Neural progenitor cell (in vitro differentiated cells): ENCODE measurements around the gene ANK3. TPM values are rescaled to one million over a fixed set of nuclear protein-coding genes. Genes with fewer than 3 reads are reported as not detected.

Experiments used
- DNase-seq: peaks from one replicate; pipeline ENCODE4 v3.0.0-alpha.2; 2016; ENCODE audit warnings: low spot score
- H2AFZ ChIP-seq: fragments of 200-600 bp; sonication (generic); replicated peaks from 2 replicates; pipeline ENCODE4 v1.6.1; 2016; ENCODE audit warnings: antibody characterized with exemption
- H3F3A ChIP-seq: fragments of 200-600 bp; sonication (generic); 2 replicates; pipeline ENCODE4 v1.6.1; 2016; ENCODE audit warnings: antibody characterized with exemption, low read depth
- H3K27ac ChIP-seq: fragments of 200-600 bp; sonication (generic); 2 replicates; pipeline ENCODE4 v1.5.1; 2016; ENCODE audit warnings: mild to moderate bottlenecking
- H3K27me3 ChIP-seq: fragments of 200-600 bp; sonication (generic); 2 replicates; pipeline ENCODE4 v1.6.1; 2016; ENCODE audit warnings: mild to moderate bottlenecking, moderate library complexity
- H3K36me3 ChIP-seq: fragments of 200-600 bp; sonication (generic); 2 replicates; pipeline ENCODE4 v1.5.1; 2016
- H3K4me1 ChIP-seq: fragments of 200-600 bp; sonication (generic); 2 replicates; pipeline ENCODE4 v1.6.1; 2016; ENCODE audit warnings: mixed run types
- H3K4me2 ChIP-seq: fragments of 200-600 bp; sonication (generic); 2 replicates; pipeline ENCODE4 v1.6.1; 2016
- H3K4me3 ChIP-seq: fragments of 200-600 bp; sonication (generic); 2 replicates; pipeline ENCODE4 v1.5.1; 2016
- H3K79me2 ChIP-seq: fragments of 200-600 bp; sonication (generic); 2 replicates; pipeline ENCODE4 v1.6.1; 2016; ENCODE audit warnings: low read depth
- H3K9ac ChIP-seq: fragments of 200-600 bp; sonication (generic); 2 replicates; pipeline ENCODE4 v1.6.1; 2016
- H3K9me3 ChIP-seq: fragments of 200-600 bp; sonication (generic); 2 replicates; pipeline ENCODE4 v1.5.1; 2016; ENCODE audit warnings: low read depth
- H4K20me1 ChIP-seq: fragments of 200-600 bp; sonication (generic); 2 replicates; pipeline ENCODE4 v1.6.1; 2016; ENCODE audit warnings: low read depth
- H3K27ac Mint-ChIP-seq: 3 replicates; pipeline ENCODE4 v1.8.0; 2021; ENCODE audit warnings: mixed read lengths
- H3K27me3 Mint-ChIP-seq: 2 replicates; pipeline ENCODE4 v1.8.0; 2022; ENCODE audit warnings: low read depth, mild to moderate bottlenecking, inconsistent platforms, moderate library complexity, mixed read lengths; ENCODE audit not compliant: insufficient read depth
- H3K36me3 Mint-ChIP-seq: 3 replicates; pipeline ENCODE4 v1.8.0; 2021; ENCODE audit warnings: mixed read lengths
- H3K4me1 Mint-ChIP-seq: 3 replicates; pipeline ENCODE4 v1.8.0; 2021; ENCODE audit warnings: mixed read lengths
- H3K4me3 Mint-ChIP-seq: 3 replicates; pipeline ENCODE4 v1.8.0; 2021; ENCODE audit warnings: mild to moderate bottlenecking, moderate library complexity, mixed read lengths
- H3K9me3 Mint-ChIP-seq: 3 replicates; pipeline ENCODE4 v1.8.0; 2020; ENCODE audit warnings: mixed read lengths
- EZH2 ChIP-seq: fragments of 200-600 bp; sonication (generic); IDR thresholded peaks from 2 replicates; pipeline ENCODE4 v1.6.1; 2017; ENCODE audit warnings: antibody characterized with exemption, mild to moderate bottlenecking, moderate library complexity
- EZH2phosphoT487 ChIP-seq: fragments of 200-600 bp; sonication (generic); IDR thresholded peaks from 2 replicates; pipeline ENCODE4 v1.6.1; 2017; ENCODE audit warnings: antibody characterized with exemption
- total RNA-seq: library from RNA; depleted of rRNA; stranded (reverse); fragments of >200 nt; gene quantifications from 2 replicates; pipeline ENCODE4 v1.2.3, GENCODE V29; 2015; ENCODE audit warnings: low replicate concordance
- TF ChIP-seq, protein P1 (sequence below): fragments of 200-600 bp; sonication (generic); IDR thresholded peaks from 2 replicates; pipeline ENCODE4 v1.5.1; 2017; ENCODE audit warnings: antibody characterized with exemption, mild to moderate bottlenecking

Gene ANK3
- total RNA-seq, 1 donor from 2014 or later, result 54.1 TPM

DNA sequence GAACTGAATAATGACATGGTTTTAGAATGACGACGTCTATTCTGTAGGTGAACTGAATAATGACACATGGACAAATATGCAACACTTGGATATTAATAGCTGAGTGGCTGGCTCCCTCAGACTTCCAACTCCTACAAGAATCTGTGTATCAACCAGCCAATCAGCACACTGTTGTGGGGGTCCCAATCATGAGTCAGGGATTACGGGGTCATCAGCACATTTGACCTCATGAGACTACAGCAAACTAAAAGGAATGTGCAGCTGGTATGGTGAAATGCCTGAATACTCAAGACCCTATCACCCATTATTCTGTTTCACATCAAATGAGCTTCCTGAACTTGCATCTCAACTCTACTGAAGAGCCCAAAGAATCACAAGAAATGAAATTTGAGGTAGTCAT is 192.5 kb downstream of the ANK3 start:
- Histone ChIP-seq H3K36me3 (no peaks in the 10 kb centered on the region), H3K27ac (no peak overlapping the region), H3K4me3 (no peak overlapping the region), H2AFZ (no peak overlapping the region), H3K4me1 (no peaks in the 10 kb centered on the region), H3K9ac (no peak overlapping the region), H3K9me3 (no peaks in the 10 kb centered on the region), H4K20me1 (no peaks in the 10 kb centered on the region), H3F3A (no peaks in the 10 kb centered on the region), H3K27me3 (no peaks in the 10 kb centered on the region), H3K4me2 (no peak overlapping the region), H3K79me2 (no peaks in the 10 kb centered on the region)
- DNase-seq, result no peak
- H3K27ac Mint-ChIP-seq, result no peak overlapping the region
- H3K4me3 Mint-ChIP-seq, result no peak overlapping the region
- TF ChIP-seq, protein P1, sequence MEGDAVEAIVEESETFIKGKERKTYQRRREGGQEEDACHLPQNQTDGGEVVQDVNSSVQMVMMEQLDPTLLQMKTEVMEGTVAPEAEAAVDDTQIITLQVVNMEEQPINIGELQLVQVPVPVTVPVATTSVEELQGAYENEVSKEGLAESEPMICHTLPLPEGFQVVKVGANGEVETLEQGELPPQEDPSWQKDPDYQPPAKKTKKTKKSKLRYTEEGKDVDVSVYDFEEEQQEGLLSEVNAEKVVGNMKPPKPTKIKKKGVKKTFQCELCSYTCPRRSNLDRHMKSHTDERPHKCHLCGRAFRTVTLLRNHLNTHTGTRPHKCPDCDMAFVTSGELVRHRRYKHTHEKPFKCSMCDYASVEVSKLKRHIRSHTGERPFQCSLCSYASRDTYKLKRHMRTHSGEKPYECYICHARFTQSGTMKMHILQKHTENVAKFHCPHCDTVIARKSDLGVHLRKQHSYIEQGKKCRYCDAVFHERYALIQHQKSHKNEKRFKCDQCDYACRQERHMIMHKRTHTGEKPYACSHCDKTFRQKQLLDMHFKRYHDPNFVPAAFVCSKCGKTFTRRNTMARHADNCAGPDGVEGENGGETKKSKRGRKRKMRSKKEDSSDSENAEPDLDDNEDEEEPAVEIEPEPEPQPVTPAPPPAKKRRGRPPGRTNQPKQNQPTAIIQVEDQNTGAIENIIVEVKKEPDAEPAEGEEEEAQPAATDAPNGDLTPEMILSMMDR, result no peak
- TF ChIP-seq EZH2 (no peak), EZH2phosphoT487 (no peak)
- H3K36me3 Mint-ChIP-seq, result peaks cover 4% of the 10 kb centered on the region
- H3K9me3 Mint-ChIP-seq, result no peaks in the 10 kb centered on the region
- no peaks in the 10 kb centered on the region for H3K4me1 Mint-ChIP-seq
- no peaks in the 10 kb centered on the region for H3K27me3 Mint-ChIP-seq

DNA sequence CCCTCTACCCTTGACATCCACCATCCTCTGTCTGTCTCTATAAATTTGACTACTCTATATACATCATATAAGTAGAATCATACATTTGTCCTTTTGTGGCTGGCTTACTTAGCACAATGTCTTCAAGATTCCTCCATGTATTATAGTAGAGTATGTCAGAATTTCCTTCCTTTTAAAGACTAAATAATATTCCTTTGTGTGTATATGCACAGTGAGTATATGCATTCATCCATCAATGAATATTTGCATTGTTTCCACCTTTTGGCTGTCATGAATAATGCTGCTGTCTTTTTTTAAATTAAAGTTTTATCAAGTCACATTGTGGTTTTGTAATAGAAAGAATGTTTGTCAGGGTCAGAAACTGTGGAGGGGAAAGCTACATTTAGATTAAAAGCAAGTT is 195.3 kb downstream of the ANK3 start:
- no peak for TF ChIP-seq EZH2phosphoT487
- TF ChIP-seq EZH2, result no peak
- TF ChIP-seq, protein P1, result no peak
- H3K79me2 ChIP-seq, result no peaks in the 10 kb centered on the region

DNA sequence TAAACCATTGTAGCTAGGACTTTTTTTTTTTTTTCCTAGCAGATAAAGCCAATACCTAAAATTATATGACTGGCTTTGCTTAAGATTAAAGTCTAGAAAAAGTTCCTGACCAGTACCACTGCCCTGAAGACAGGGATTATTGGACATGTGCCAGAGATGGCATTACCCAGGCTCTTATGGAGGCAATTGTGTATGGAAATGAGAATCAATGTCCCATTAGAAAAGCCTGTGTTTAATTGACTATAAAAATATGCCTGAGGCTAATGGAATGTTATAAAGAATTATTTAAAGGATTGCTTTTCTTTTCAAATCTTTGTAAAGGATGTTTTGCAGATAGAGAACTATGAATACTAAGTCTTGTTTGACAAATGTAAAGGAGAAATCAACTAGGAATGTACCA is 196.7 kb downstream of the ANK3 start:
- Histone ChIP-seq H4K20me1 (no peaks in the 10 kb centered on the region), H3K9me3 (no peaks in the 10 kb centered on the region), H3K36me3 (no peaks in the 10 kb centered on the region), H3F3A (no peaks in the 10 kb centered on the region), H3K9ac (no peak overlapping the region), H3K27me3 (no peaks in the 10 kb centered on the region), H3K4me1 (no peaks in the 10 kb centered on the region), H2AFZ (no peak overlapping the region), H3K27ac (no peak overlapping the region), H3K4me2 (no peak overlapping the region), H3K79me2 (no peaks in the 10 kb centered on the region), H3K4me3 (no peak overlapping the region)
- TF ChIP-seq, protein P1, result no peak
- TF ChIP-seq EZH2, result no peak
- TF ChIP-seq EZH2phosphoT487, result no peak
- H3K36me3 Mint-ChIP-seq, result peaks cover 4% of the 10 kb centered on the region
- H3K4me3 Mint-ChIP-seq, result no peak overlapping the region
- DNase-seq, result no peak
- H3K27me3 Mint-ChIP-seq, result peaks cover 2% of the 10 kb centered on the region
- H3K4me1 Mint-ChIP-seq, result no peaks in the 10 kb centered on the region
- peaks cover 7% of the 10 kb centered on the region for H3K9me3 Mint-ChIP-seq
- no peak overlapping the region for H3K27ac Mint-ChIP-seq

More for the DNA sequence above, 195.3 kb downstream of the ANK3 start:
- Histone ChIP-seq H3K9ac (no peak overlapping the region), H3K36me3 (no peaks in the 10 kb centered on the region), H3K4me3 (no peak overlapping the region), H3K27me3 (no peaks in the 10 kb centered on the region), H3K27ac (no peak overlapping the region), H3K9me3 (no peaks in the 10 kb centered on the region), H2AFZ (no peak overlapping the region), H3K4me1 (no peaks in the 10 kb centered on the region), H3F3A (no peaks in the 10 kb centered on the region), H4K20me1 (no peaks in the 10 kb centered on the region), H3K4me2 (no peak overlapping the region)
- Mint-ChIP-seq H3K27ac (no peak overlapping the region), H3K4me1 (no peaks in the 10 kb centered on the region), H3K9me3 (peaks cover 7% of the 10 kb centered on the region), H3K4me3 (no peak overlapping the region), H3K36me3 (peaks cover 4% of the 10 kb centered on the region), H3K27me3 (peaks cover 2% of the 10 kb centered on the region)
- DNase-seq, result no peak
